ENCODE measurements around the gene CSNK1G1.

GRCh38 chr15:64166102-64166890 is 189.7 kb downstream of the CSNK1G1 start:
- TF ChIP-seq CTCF (conservative IDR thresholded peaks at IDR 0.05) (no peak), ZFX (IDR thresholded peaks at IDR 0.05) (no peak)
